ENCODE results near the gene OR2T35. TPM values are rescaled to one million over a fixed set of nuclear protein-coding genes. Genes with fewer than 3 reads are reported as not detected.

OR2T35 gene
- total RNA-seq, 1 donor from 2014 or later: not detected

GRCh38 chr1:248625166-248625565 is 19.9 kb downstream of the OR2T35 start:
- Mint-ChIP-seq H3K9me3 (ENCODE audit: unreplicated experiment) (no peaks in the 10 kb centered on the region), H3K36me3 (ENCODE audit: low read depth, unreplicated experiment) (peaks cover 4% of the 10 kb centered on the region), H3K4me1 (ENCODE audit: unreplicated experiment) (no peaks in the 10 kb centered on the region), H3K27ac (ENCODE audit: unreplicated experiment) (no peak overlapping the region), H3K27me3 (ENCODE audit: unreplicated experiment) (peaks cover 2% of the 10 kb centered on the region), H3K4me3 (ENCODE audit: unreplicated experiment) (no peak overlapping the region)
- DNase-seq (ENCODE audit: low spot score): no peak
- no peak for TF ChIP-seq CTCF (IDR thresholded peaks at IDR 0.05; ENCODE audit: unreplicated experiment)

GRCh38 chr1:248622570-248623001 is 22.5 kb downstream of the OR2T35 start:
- peak; percentile 43 for TF ChIP-seq CTCF (IDR thresholded peaks at IDR 0.05; ENCODE audit: unreplicated experiment)
- DNase-seq (ENCODE audit: low spot score): no peak
- Mint-ChIP-seq H3K27ac (ENCODE audit: unreplicated experiment) (no peak overlapping the region), H3K27me3 (ENCODE audit: unreplicated experiment) (peaks cover 4% of the 10 kb centered on the region), H3K4me3 (ENCODE audit: unreplicated experiment) (no peak overlapping the region), H3K36me3 (ENCODE audit: low read depth, unreplicated experiment) (no peaks in the 10 kb centered on the region), H3K9me3 (ENCODE audit: unreplicated experiment) (peaks cover 9% of the 10 kb centered on the region), H3K4me1 (ENCODE audit: unreplicated experiment) (no peaks in the 10 kb centered on the region)

GRCh38 chr1:248621770-248622169 is 23.3 kb downstream of the OR2T35 start:
- Mint-ChIP-seq H3K36me3 (ENCODE audit: low read depth, unreplicated experiment) (no peaks in the 10 kb centered on the region), H3K27me3 (ENCODE audit: unreplicated experiment) (peaks cover 4% of the 10 kb centered on the region), H3K9me3 (ENCODE audit: unreplicated experiment) (peaks cover 9% of the 10 kb centered on the region), H3K4me1 (ENCODE audit: unreplicated experiment) (no peaks in the 10 kb centered on the region), H3K27ac (ENCODE audit: unreplicated experiment) (no peak overlapping the region), H3K4me3 (ENCODE audit: unreplicated experiment) (no peak overlapping the region)
- DNase-seq (ENCODE audit: low spot score): no peak
- no peak for TF ChIP-seq CTCF (IDR thresholded peaks at IDR 0.05; ENCODE audit: unreplicated experiment)

GRCh38 chr1:248618878-248619277 is 26.2 kb downstream of the OR2T35 start:
- Mint-ChIP-seq H3K4me3 (ENCODE audit: unreplicated experiment) (no peak overlapping the region), H3K27me3 (ENCODE audit: unreplicated experiment) (peaks cover 4% of the 10 kb centered on the region), H3K27ac (ENCODE audit: unreplicated experiment) (no peak overlapping the region), H3K4me1 (ENCODE audit: unreplicated experiment) (no peaks in the 10 kb centered on the region), H3K36me3 (ENCODE audit: low read depth, unreplicated experiment) (no peaks in the 10 kb centered on the region), H3K9me3 (ENCODE audit: unreplicated experiment) (peaks cover 17% of the 10 kb centered on the region)
- DNase-seq (ENCODE audit: low spot score): no peak
- TF ChIP-seq CTCF (IDR thresholded peaks at IDR 0.05; ENCODE audit: unreplicated experiment): no peak

- TF ChIP-seq CTCF (IDR thresholded peaks at IDR 0.05; ENCODE audit: unreplicated experiment): no peak
- no peaks in the 10 kb centered on the region for H3K36me3 Mint-ChIP-seq (ENCODE audit: low read depth, unreplicated experiment)
- H3K9me3 Mint-ChIP-seq (ENCODE audit: unreplicated experiment): peaks cover 17% of the 10 kb centered on the region
- no peaks in the 10 kb centered on the region for H3K4me1 Mint-ChIP-seq (ENCODE audit: unreplicated experiment)
- no peak overlapping the region for H3K27ac Mint-ChIP-seq (ENCODE audit: unreplicated experiment)
- peaks cover 4% of the 10 kb centered on the region for H3K27me3 Mint-ChIP-seq (ENCODE audit: unreplicated experiment)
- DNase-seq (ENCODE audit: low spot score): no peak
- no peak overlapping the region for H3K4me3 Mint-ChIP-seq (ENCODE audit: unreplicated experiment)
These were observed 27.0 kb downstream of the OR2T35 start for GRCh38 chr1:248618119-248618518.

All from endothelial cell (in vitro differentiated cells).